Natural killer cell (primary cell): ENCODE results near the gene CYB5R3. TPM values are rescaled to one million over a fixed set of nuclear protein-coding genes. Genes with fewer than 3 reads are reported as not detected.

Experiments used
- ATAC-seq, 3 donors: fragments of 150-1000 bp in 2 of 3; fragments of 200-7000 bp in 1 of 3; cut with Tn5 transposase; 1 replicate in 1 of 3; 2 replicates in 2 of 3; pipeline ENCODE4 v1.10.0; 2021; ENCODE audit warnings: mild to moderate bottlenecking in 2 of 3, moderate library complexity in 2 of 3
- DNase-seq, 2 donors: peaks; one replicate each; pipeline versions ENCODE4 v3.0.0 to v3.0.0-alpha.2; 2013 to 2021; ENCODE audit warnings: mixed read lengths in 1 of 2
- H3K27ac ChIP-seq: one replicate; pipeline ENCODE4 v1.5.1; 2013; ENCODE audit warnings: mild to moderate bottlenecking, low read length
- H3K27me3 ChIP-seq: one replicate; pipeline ENCODE4 v1.6.1; 2013; ENCODE audit warnings: low read length; ENCODE audit not compliant: control insufficient read depth, insufficient read depth
- H3K36me3 ChIP-seq: one replicate; pipeline ENCODE4 v1.6.1; 2013; ENCODE audit warnings: low read length; ENCODE audit not compliant: control insufficient read depth, insufficient read depth
- H3K4me1 ChIP-seq: one replicate; pipeline ENCODE4 v1.6.1; 2013; ENCODE audit warnings: low read length; ENCODE audit not compliant: control insufficient read depth, insufficient read depth
- H3K4me3 ChIP-seq: one replicate; pipeline ENCODE4 v1.5.1; 2013; ENCODE audit warnings: low read length
- H3K9me3 ChIP-seq: one replicate; pipeline ENCODE4 v1.6.1; 2013; ENCODE audit warnings: low read length; ENCODE audit not compliant: control insufficient read depth, insufficient read depth
- H3K27ac Mint-ChIP-seq, 2 donors: one replicate each; pipeline ENCODE4 v1.8.0; 2022; ENCODE audit warnings: mild to moderate bottlenecking in 2 of 2, mixed read lengths in 2 of 2, moderate library complexity in 1 of 2
- H3K27me3 Mint-ChIP-seq, 2 donors: one replicate each; pipeline ENCODE4 v1.8.0; 2022; ENCODE audit warnings: low read depth in 2 of 2, mixed read lengths in 2 of 2
- H3K36me3 Mint-ChIP-seq: one replicate; pipeline ENCODE4 v1.8.0; 2022; ENCODE audit warnings: mixed read lengths
- H3K4me1 Mint-ChIP-seq, 2 donors: one replicate each; pipeline ENCODE4 v1.8.0; 2022; ENCODE audit warnings: mixed read lengths in 2 of 2
- H3K4me3 Mint-ChIP-seq: one replicate; pipeline ENCODE4 v1.8.0; 2022; ENCODE audit warnings: mild to moderate bottlenecking, moderate library complexity, mixed read lengths
- H3K9me3 Mint-ChIP-seq, 2 donors: one replicate each; pipeline ENCODE4 v1.8.0; 2022; ENCODE audit warnings: mixed read lengths in 2 of 2
- CTCF ChIP-seq: fragments of 200-600 bp; IDR thresholded peaks from one replicate; pipeline ENCODE4 v1.8.0; 2022; ENCODE audit warnings: antibody characterized with exemption
- WGBS: methylation state at CpG from one replicate; pipeline ENCODE4 v1.1.7; 2013; ENCODE audit warnings: missing lambda C conversion rate; ENCODE audit not compliant: insufficient coverage; 5-methylcytosine and 5-hydroxymethylcytosine counted together
- intact Hi-C: fragments of 100-400 bp; cut with micrococcal nuclease; formaldehyde crosslinking; loops from one replicate; pipeline ENCODE4 v1.14.2; 2022
- total RNA-seq, 4 donors: library from RNA; stranded (reverse); fragments of 120-200 nt in 1 of 4; gene quantifications; one replicate each; pipeline versions ENCODE4 v1.2.3 to v1.2.4, GENCODE V29; 2013 to 2022

CYB5R3 gene
- total RNA-seq, 3 donors from 2014 or later (not counting 1 experiment from before 2014, with no cell fraction given), result 55.7 to 72.6 (median 68.0) TPM

DNA sequence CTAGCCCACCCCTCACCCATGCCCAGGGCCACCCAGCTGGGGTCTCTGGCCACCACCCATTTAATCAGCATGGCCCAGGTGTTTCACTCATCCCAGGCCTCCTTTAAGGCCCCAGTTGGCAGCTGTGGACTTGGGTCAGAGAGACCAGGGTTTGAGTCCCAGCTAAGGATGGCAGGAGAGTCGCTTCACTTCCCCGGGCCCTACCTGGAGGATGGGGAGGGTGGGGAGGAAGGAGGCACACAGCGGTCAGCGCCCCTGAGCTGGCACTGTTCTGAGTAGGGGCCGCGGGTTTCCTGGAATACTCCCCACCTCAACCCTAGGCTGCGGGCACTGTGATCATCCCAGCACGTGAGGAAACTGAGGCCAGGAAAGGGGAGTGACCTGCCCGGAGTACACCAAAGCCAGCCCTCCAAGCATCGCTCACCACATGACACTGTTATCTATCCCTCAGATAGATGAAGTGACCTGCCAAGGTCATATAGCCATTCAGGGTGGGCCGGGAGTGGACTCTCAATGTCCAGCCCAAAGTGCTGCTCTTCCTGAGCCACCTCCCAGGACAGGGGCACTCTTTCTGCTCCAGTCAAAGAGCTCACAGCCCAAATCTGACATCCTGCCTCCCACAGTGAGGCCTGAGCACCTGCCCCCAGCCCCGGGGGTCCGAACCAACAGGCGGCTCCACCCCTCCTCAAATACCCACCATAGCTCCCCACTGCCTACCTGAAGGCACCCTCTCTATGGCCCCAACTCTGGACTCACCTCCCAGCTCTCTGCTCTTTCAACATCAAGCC is 5.4 kb downstream of the CYB5R3 start:
- H3K27me3 ChIP-seq, result no peaks in the 10 kb centered on the region
- DNase-seq (no peak), ATAC-seq (no peak)
- H3K36me3 Mint-ChIP-seq, result no peaks in the 10 kb centered on the region
- no peaks in the 10 kb centered on the region for H3K36me3 ChIP-seq
- H3K27me3 Mint-ChIP-seq, result no peaks in the 10 kb centered on the region
- peak overlapping the region in 1 of 2 donors; percentile 44 for H3K27ac Mint-ChIP-seq
- no peaks in the 10 kb centered on the region for H3K9me3 ChIP-seq
- no peak overlapping the region for H3K4me3 ChIP-seq
- peaks cover 54% of the 10 kb centered on the region for H3K4me1 ChIP-seq
- WGBS, result 94% methylated on average over 12 of the region's 14 CpGs
- intact Hi-C loops, result no loop called here
- peaks cover 13 to 58% of the 10 kb centered on the region in 2 donors for H3K4me1 Mint-ChIP-seq
- no peaks in the 10 kb centered on the region for H3K9me3 Mint-ChIP-seq
- TF ChIP-seq CTCF, result no peak
- no peak overlapping the region for H3K27ac ChIP-seq
- H3K4me3 Mint-ChIP-seq, result no peak overlapping the region

DNA sequence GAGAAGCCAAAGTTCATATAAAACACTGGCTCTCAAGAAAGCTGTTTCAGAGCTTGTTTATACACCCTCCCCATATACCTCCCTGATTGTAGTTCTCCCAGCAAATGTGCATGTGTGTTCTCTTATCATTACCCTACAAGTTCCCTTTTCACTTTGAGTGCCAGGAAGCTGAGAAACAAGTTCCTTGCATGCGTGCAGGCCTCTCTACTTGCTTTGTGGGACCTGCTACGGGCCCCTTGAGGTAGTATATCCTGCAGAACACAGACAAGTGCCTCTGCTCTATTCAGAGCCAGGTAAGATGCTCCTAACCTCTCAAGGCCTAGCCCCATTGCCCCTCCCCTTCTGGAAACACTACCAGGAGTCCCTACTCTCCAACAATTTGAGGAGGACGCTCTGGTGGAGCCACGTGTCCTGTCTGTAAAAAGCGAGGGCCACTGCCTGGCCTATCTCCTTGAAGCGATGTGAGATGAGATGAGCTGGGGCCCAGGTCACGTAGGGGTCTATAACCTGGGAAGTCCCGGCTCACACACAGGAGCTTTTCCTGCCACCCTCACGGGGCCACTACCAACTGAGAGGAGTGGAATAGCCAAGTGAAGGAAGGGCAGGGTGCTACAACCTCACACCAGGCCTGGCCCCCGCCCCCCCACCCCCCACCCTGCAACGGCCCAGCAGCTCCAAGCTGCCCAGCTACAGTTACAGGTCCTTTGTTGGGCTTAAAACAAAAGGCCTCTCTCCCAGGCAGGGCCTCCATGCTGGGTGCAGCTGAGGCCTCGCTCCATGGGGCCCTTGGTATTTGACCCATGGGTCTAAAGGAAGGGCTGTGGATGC is 6.2 kb downstream of the CYB5R3 start:
- H3K36me3 Mint-ChIP-seq, result no peaks in the 10 kb centered on the region
- no peaks in the 10 kb centered on the region for H3K9me3 ChIP-seq
- no peak for TF ChIP-seq CTCF
- DNase-seq, result no peak
- no peaks in the 10 kb centered on the region for H3K27me3 Mint-ChIP-seq
- H3K27me3 ChIP-seq, result no peaks in the 10 kb centered on the region
- intact Hi-C loops, result no loop called here
- H3K4me3 Mint-ChIP-seq, result no peak overlapping the region
- H3K4me1 ChIP-seq, result peaks cover 47% of the 10 kb centered on the region
- no peak overlapping the region for H3K4me3 ChIP-seq
- H3K4me1 Mint-ChIP-seq, result peaks cover 13 to 50% of the 10 kb centered on the region in 2 donors
- no peak overlapping the region for H3K27ac Mint-ChIP-seq
- no peaks in the 10 kb centered on the region for H3K9me3 Mint-ChIP-seq
- WGBS, result 74% methylated on average over 10 of the region's 12 CpGs
- no peaks in the 10 kb centered on the region for H3K36me3 ChIP-seq
- H3K27ac ChIP-seq, result no peak overlapping the region
- ATAC-seq, result no peak

GRCh38 chr22:42641801-42642413 is 7.3 kb downstream of the CYB5R3 start:
- peaks cover 38% of the 10 kb centered on the region for H3K4me1 ChIP-seq
- H3K36me3 ChIP-seq, result no peaks in the 10 kb centered on the region
- H3K27ac Mint-ChIP-seq, result no peak overlapping the region
- H3K36me3 Mint-ChIP-seq, result no peaks in the 10 kb centered on the region
- 94% methylated on average over 8 of the region's 9 CpGs for WGBS
- no peak for TF ChIP-seq CTCF
- H3K4me1 Mint-ChIP-seq, result peaks cover 13 to 40% of the 10 kb centered on the region in 2 donors
- no peak overlapping the region for H3K27ac ChIP-seq
- H3K4me3 ChIP-seq, result no peak overlapping the region
- H3K27me3 Mint-ChIP-seq, result no peaks in the 10 kb centered on the region
- H3K27me3 ChIP-seq, result no peaks in the 10 kb centered on the region
- H3K4me3 Mint-ChIP-seq, result no peak overlapping the region
- no peaks in the 10 kb centered on the region for H3K9me3 ChIP-seq
- H3K9me3 Mint-ChIP-seq, result no peaks in the 10 kb centered on the region
- intact Hi-C loops, result no loop called here
- DNase-seq (no peak), ATAC-seq (no peak)
